Right lobe of liver (tissue), 6 donors: ENCODE measurements around the gene ITGA11. TPM values are rescaled to one million over a fixed set of nuclear protein-coding genes. Genes with fewer than 3 reads are reported as not detected.

Experiments used
- ATAC-seq, 4 donors: fragments of 200-7000 bp; cut with Tn5 transposase; one replicate each; pipeline ENCODE4 v1.9.1; 2020; ENCODE audit warnings: mild to moderate bottlenecking in 4 of 4, moderate library complexity in 4 of 4
- DNase-seq, 3 donors: peaks; one replicate each; pipeline ENCODE4 v3.0.0-alpha.2; 2020
- H3K27ac ChIP-seq, 3 donors: fragments of 200-600 bp; one replicate each; pipeline ENCODE4 v1.8.0; 2022
- H3K27me3 ChIP-seq, 2 donors: fragments of 200-600 bp; one replicate each; pipeline ENCODE4 v1.8.0; 2022
- H3K36me3 ChIP-seq, 4 donors: fragments of 200-600 bp; sonication (generic) in 1 of 4; one replicate each; pipeline versions ENCODE4 v1.5.1 to v1.8.0; 2017 to 2022; ENCODE audit warnings: control low read depth in 1 of 4
- H3K4me1 ChIP-seq, 4 donors: fragments of 200-600 bp; sonication (generic) in 1 of 4; one replicate each; pipeline versions ENCODE4 v1.5.1 to v1.8.0; 2017 to 2022; ENCODE audit warnings: control low read depth in 1 of 4
- H3K4me3 ChIP-seq, 3 donors: fragments of 200-600 bp; one replicate each; pipeline ENCODE4 v1.8.0; 2022
- H3K9me3 ChIP-seq, 4 donors: fragments of 200-600 bp; sonication (generic) in 1 of 4; one replicate each; pipeline versions ENCODE4 v1.5.1 to v1.8.0; 2017 to 2022; ENCODE audit warnings: control low read depth in 1 of 4
- POLR2A ChIP-seq: fragments of 450-650 bp; IDR thresholded peaks from one replicate; pipeline ENCODE4 v1.6.1; 2017; ENCODE audit warnings: antibody characterized with exemption, mild to moderate bottlenecking
- WGBS: methylation state at CpG from one replicate; pipeline ENCODE4 v1.1.6; 2018; ENCODE audit warnings: low coverage, low lambda C conversion rate; ENCODE audit not compliant: insufficient coverage; ENCODE audit errors: missing lambda C conversion rate; 5-methylcytosine and 5-hydroxymethylcytosine counted together
- intact Hi-C, 2 donors: fragments of 100-400 bp; cut with DNase I; formaldehyde crosslinking; loops; one replicate each; pipeline versions ENCODE4 v1.11.2 to v1.14.1; 2022
- total RNA-seq, 6 experiments: library from RNA; depleted of rRNA in 2 of 6; stranded (reverse); fragments of >200 nt in 2 of 6; fragmentation: NEBNext Ultra II Directional in 3 of 6; extraction: Animal tissue kit (Norgen Biotek cat#: 25700) in 3 of 6; gene quantifications; one replicate each; pipeline versions ENCODE4 v1.1.0 to v1.2.4, GENCODE V29; 2016 to 2023
- TF ChIP-seq, protein P1 (sequence below), 4 donors: fragments of 200-600 bp in 3 of 4; fragments of 450-650 bp in 1 of 4; IDR thresholded peaks; one replicate each; pipeline versions ENCODE4 v1.5.1 to v1.8.0; 2016 to 2022; ENCODE audit warnings: antibody characterized with exemption in 4 of 4, mild to moderate bottlenecking in 2 of 4
- donor health status: DM: no; HTN: yes; CAD: no.
- donor health status: DM: no; HTN: no; CAD: no.
- donor health status: DM: no; HTN: no; CAD: no.
- donor health status: DM: no; HTN: yes; CAD: no.
- donor health status: DM: no; HTN: yes; CAD: no.

Gene ITGA11
- total RNA-seq, 6 experiments from 2014 or later = 0.51 to 1.4 (median 0.73) TPM

DNA sequence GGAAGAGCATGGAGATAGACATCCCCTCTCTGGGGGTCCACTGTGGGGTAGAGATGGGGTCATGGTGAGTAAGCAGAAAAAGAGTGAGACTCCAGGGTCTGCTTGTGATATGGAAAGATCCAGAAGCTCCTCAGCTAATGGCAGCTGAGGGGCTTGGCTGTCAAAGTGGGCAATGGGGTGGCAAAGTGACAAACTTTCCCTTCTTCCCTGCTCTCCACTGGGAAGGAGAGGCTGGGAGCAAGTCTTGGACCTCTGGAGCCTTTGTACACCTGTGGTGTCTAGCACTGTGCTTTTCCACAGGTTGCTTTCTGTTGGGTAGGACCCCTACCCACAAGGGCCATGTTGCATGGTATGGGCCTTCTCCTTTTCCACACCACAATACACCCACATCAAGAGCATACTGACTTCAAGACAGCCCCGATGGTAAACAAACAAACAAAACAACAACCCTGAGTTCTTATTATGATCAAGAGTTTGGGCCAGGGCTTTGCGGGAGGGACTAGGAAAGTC is 3.5 kb downstream of the ITGA11 start:
- TF ChIP-seq POLR2A = no peak
- TF ChIP-seq, protein P1, sequence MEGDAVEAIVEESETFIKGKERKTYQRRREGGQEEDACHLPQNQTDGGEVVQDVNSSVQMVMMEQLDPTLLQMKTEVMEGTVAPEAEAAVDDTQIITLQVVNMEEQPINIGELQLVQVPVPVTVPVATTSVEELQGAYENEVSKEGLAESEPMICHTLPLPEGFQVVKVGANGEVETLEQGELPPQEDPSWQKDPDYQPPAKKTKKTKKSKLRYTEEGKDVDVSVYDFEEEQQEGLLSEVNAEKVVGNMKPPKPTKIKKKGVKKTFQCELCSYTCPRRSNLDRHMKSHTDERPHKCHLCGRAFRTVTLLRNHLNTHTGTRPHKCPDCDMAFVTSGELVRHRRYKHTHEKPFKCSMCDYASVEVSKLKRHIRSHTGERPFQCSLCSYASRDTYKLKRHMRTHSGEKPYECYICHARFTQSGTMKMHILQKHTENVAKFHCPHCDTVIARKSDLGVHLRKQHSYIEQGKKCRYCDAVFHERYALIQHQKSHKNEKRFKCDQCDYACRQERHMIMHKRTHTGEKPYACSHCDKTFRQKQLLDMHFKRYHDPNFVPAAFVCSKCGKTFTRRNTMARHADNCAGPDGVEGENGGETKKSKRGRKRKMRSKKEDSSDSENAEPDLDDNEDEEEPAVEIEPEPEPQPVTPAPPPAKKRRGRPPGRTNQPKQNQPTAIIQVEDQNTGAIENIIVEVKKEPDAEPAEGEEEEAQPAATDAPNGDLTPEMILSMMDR (IDR thresholded peaks at IDR 0.05) = no peak
- Histone ChIP-seq H3K27me3 (peaks cover 0 to 16% of the 10 kb centered on the region in 2 donors), H3K4me3 (no peak overlapping the region), H3K4me1 (peaks cover 0 to 11% (median 0%) of the 10 kb centered on the region in 4 donors), H3K9me3 (no peaks in the 10 kb centered on the region), H3K27ac (no peak overlapping the region), H3K36me3 (no peaks in the 10 kb centered on the region)
- ATAC-seq = no peak
- intact Hi-C loops = loop anchor here in 1 of 2 donors (10.0 kb wide), 1 partner anchor 64 kb away; no protein-coding TSS in a partner anchor
- peak in 1 of 3 donors; percentile 16 for DNase-seq
- 100% methylated on average over 1 of the region's 2 CpGs for WGBS

DNA sequence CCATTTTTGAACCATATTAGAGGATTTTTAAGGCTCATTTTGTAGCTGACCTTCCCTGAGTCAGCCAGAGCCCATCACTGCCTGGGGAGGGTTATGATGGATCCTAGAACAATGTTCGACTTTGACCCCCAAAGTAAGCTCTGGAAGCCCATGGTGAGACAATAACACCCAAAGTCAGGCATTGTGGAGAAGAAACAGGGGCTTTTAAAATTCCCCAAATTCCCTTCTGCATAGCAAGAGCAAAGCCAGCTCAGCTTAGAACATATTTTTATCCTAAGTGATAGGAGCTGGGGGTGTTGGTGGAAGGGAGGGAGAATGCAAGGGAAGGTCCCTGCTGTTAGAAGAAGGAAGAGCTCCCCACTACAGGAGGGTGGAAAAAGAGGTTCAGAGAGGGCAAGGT is 4.0 kb downstream of the ITGA11 start:
- no peak for DNase-seq
- peaks cover 0 to 16% of the 10 kb centered on the region in 2 donors for H3K27me3 ChIP-seq
- no peak overlapping the region for H3K27ac ChIP-seq
- no peaks in the 10 kb centered on the region for H3K9me3 ChIP-seq
- ATAC-seq = no peak
- no CpG with 5 or more reads among the region's 1 CpG for WGBS
- TF ChIP-seq, protein P1 (IDR thresholded peaks at IDR 0.05) = no peak
- no peak for TF ChIP-seq POLR2A
- no peaks in the 10 kb centered on the region for H3K36me3 ChIP-seq
- intact Hi-C loops = loop anchor here in 1 of 2 donors (10.0 kb wide), 1 partner anchor 63 kb away; no protein-coding TSS in a partner anchor
- H3K4me3 ChIP-seq = no peak overlapping the region
- H3K4me1 ChIP-seq = peaks cover 0 to 11% (median 0%) of the 10 kb centered on the region in 4 donors

DNA sequence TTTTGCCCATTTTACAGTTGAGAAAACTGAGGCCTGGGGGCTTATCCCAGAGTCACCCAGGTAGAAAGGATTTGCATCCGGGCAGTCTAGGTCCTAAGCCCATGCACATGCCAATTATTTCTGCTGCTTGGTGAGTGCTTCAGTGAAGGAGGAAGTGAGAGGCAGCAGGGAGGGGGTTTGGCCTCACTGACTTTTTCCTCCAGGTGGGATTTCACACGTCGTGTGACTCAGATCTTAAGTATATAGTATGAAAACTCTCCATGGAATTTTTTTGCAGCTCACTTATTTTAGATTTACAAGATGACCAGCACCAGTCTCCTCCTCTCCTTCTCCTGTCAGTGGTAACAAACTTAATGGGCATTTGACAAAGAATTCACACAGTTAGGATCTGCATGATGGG is 4.6 kb downstream of the ITGA11 start:
- WGBS = 41% methylated on average over 3 of the region's 3 CpGs
- DNase-seq (peak in 1 of 3 donors; percentile 19), ATAC-seq (no peak)
- H3K27ac ChIP-seq = no peak overlapping the region
- TF ChIP-seq POLR2A = no peak
- TF ChIP-seq, protein P1 (IDR thresholded peaks at IDR 0.05) = no peak
- no peak overlapping the region for H3K4me3 ChIP-seq
- H3K36me3 ChIP-seq = no peaks in the 10 kb centered on the region
- H3K27me3 ChIP-seq = peaks cover 0 to 13% of the 10 kb centered on the region in 2 donors
- peaks cover 0 to 11% (median 0%) of the 10 kb centered on the region in 4 donors for H3K4me1 ChIP-seq
- intact Hi-C loops = loop anchor here in 1 of 2 donors (10.0 kb wide), 1 partner anchor 63 kb away; no protein-coding TSS in a partner anchor
- H3K9me3 ChIP-seq = no peaks in the 10 kb centered on the region

DNA sequence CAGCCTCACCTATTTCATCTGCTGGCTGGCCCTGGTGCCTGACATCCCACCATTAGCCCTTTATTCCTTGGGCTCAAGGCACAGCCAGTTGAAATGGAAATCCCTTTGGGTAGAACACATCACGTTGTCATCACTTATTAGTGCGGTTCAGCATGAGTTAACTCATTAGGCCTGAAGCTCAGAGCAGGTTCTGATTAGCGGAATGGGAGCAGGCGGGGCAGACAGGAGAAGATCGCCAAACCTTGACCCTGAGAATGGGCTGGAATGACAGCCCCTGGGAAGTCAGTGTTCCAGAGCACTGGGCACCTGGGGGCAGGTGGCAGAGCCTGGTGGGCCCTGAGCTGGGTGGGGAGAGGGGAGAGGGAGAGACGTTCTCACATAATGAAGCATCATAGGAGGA is 5.8 kb downstream of the ITGA11 start:
- WGBS = 89% methylated on average over 3 of the region's 6 CpGs
- DNase-seq (no peak), ATAC-seq (no peak)
- no peaks in the 10 kb centered on the region for H3K36me3 ChIP-seq
- H3K27ac ChIP-seq = no peak overlapping the region
- H3K4me3 ChIP-seq = no peak overlapping the region
- no peak for TF ChIP-seq POLR2A
- TF ChIP-seq, protein P1 (IDR thresholded peaks at IDR 0.05) = no peak
- intact Hi-C loops = loop anchor here in 1 of 2 donors (10.0 kb wide), 1 partner anchor 61 kb away; no protein-coding TSS in a partner anchor
- H3K27me3 ChIP-seq = peaks cover 0 to under 1% of the 10 kb centered on the region in 2 donors
- no peaks in the 10 kb centered on the region for H3K9me3 ChIP-seq
- H3K4me1 ChIP-seq = peaks cover 0 to 2% (median 0%) of the 10 kb centered on the region in 4 donors
